ENCODE data around the gene HOOK1. TPM values are rescaled to one million over a fixed set of nuclear protein-coding genes. Genes with fewer than 3 reads are reported as not detected.

Gene HOOK1
- total and polyA plus RNA-seq, 2 experiments from 2014 or later = 27.4 to 27.6 TPM

- Mint-ChIP-seq H3K4me3 (no peak overlapping the region), H3K36me3 (ENCODE audit: low read depth) (no peaks in the 10 kb centered on the region)
- no peak for ATAC-seq
Measured at GRCh38 chr1:59768792-59769735, 45.7 kb upstream of the HOOK1 start.

More at GRCh38 chr1:59768792-59769735, 45.7 kb upstream of the HOOK1 start:
- Mint-ChIP-seq H3K9me3 (no peaks in the 10 kb centered on the region), H3K27me3 (ENCODE audit: insufficient read depth, low read depth, poor library complexity) (no peaks in the 10 kb centered on the region), H3K27ac (no peak overlapping the region), H3K4me1 (peaks cover 14% of the 10 kb centered on the region)
- Histone ChIP-seq H3K27me3 (ENCODE audit: insufficient read depth) (no peaks in the 10 kb centered on the region), H3K27ac (ENCODE audit: low read depth) (no peak overlapping the region), H3K79me2 (replicated peaks; ENCODE audit: insufficient read depth) (no peaks in the 10 kb centered on the region), H3F3A (replicated peaks; ENCODE audit: low read depth) (no peaks in the 10 kb centered on the region), H4K20me1 (replicated peaks; ENCODE audit: insufficient read depth) (no peaks in the 10 kb centered on the region), H2AFZ (no peak overlapping the region), H3K4me3 (no peak overlapping the region), H3K4me1 (ENCODE audit: insufficient read depth) (peaks cover 25% of the 10 kb centered on the region), H3K4me2 (no peak overlapping the region), H3K9me2 (ENCODE audit: insufficient read depth) (0 out of 2 replicates have a peak, but pooled peaks cover 3% of the 10 kb centered on the region), H3K36me3 (ENCODE audit: insufficient read depth) (no peaks in the 10 kb centered on the region)
- no peak for TF ChIP-seq NANOG (IDR thresholded peaks at IDR 0.05; ENCODE audit: borderline replicate concordance)
- TF ChIP-seq REST (IDR thresholded peaks at IDR 0.05; ENCODE audit: unreplicated experiment) = no peak
- no peak for TF ChIP-seq CTCF (conservative IDR thresholded peaks at IDR 0.05; ENCODE audit: low read depth in 2 of 2)
- TF ChIP-seq ZNF462 (CRISPR knock-in tag; IDR thresholded peaks at IDR 0.05) = no peak
- TF ChIP-seq STAT1 (IDR thresholded peaks at IDR 0.05; ENCODE audit: unreplicated experiment) = no peak
- TF ChIP-seq ETS1 (IDR thresholded peaks at IDR 0.05) = no peak
- TF ChIP-seq EZH2phosphoT487 (IDR thresholded peaks at IDR 0.05; ENCODE audit: unreplicated experiment) = no peak
- TF ChIP-seq POLR2AphosphoS5 (IDR thresholded peaks at IDR 0.05; ENCODE audit: low read depth) = no peak
- no peak for TF ChIP-seq ZNF331 (CRISPR knock-in tag; IDR thresholded peaks at IDR 0.05; ENCODE audit: low read depth)
- no peak for TF ChIP-seq ZNF114 (CRISPR knock-in tag; IDR thresholded peaks at IDR 0.05)
- no peak for TF ChIP-seq JUNB (IDR thresholded peaks at IDR 0.05; ENCODE audit: unreplicated experiment)
- TF ChIP-seq EZH2 (IDR thresholded peaks at IDR 0.05; ENCODE audit: low read depth, unreplicated experiment) = no peak
- TF ChIP-seq CREB1 (CRISPR knock-in tag; IDR thresholded peaks at IDR 0.05; ENCODE audit: low read depth) = no peak
- DNase-seq (ENCODE audit: low spot score) = no peak

All from GM23338 (cell line).